WTC11 (cell line): Measurements from ENCODE around the gene JAZF1. TPM values are rescaled to one million over a fixed set of nuclear protein-coding genes. Genes with fewer than 3 reads are reported as not detected.

Source experiments
- ATAC-seq: fragments of 200-7000 bp; cut with Tn5 transposase; 2 replicates; pipeline ENCODE4 v1.10.0; 2021; ENCODE audit warnings: mild to moderate bottlenecking, moderate library complexity
- CTCF ChIA-PET: fragments of 300-600 bp; sonication (Branson Sonifier 250); formaldehyde crosslinking; loops from one replicate; lab custom pipeline; 2021; ENCODE audit warnings: antibody characterized with exemption; lab: Charles Lee
- POLR2A ChIA-PET: fragments of 350-600 bp; sonication (Branson Sonifier 250); formaldehyde crosslinking; loops from one replicate; lab custom pipeline; 2021; ENCODE audit warnings: antibody characterized with exemption; lab: Charles Lee
- DNase-seq: peaks from one replicate; pipeline ENCODE4 v3.0.0; 2021; ENCODE audit warnings: low spot score
- H3K27ac Mint-ChIP-seq: 2 replicates; pipeline ENCODE4 v1.8.0; 2021; ENCODE audit warnings: mixed read lengths
- H3K27me3 Mint-ChIP-seq: 2 replicates; pipeline ENCODE4 v1.8.0; 2021; ENCODE audit warnings: low read depth, mild to moderate bottlenecking, moderate library complexity, mixed read lengths
- H3K36me3 Mint-ChIP-seq: 2 replicates; pipeline ENCODE4 v1.8.0; 2021; ENCODE audit warnings: mixed read lengths
- H3K4me1 Mint-ChIP-seq: 2 replicates; pipeline ENCODE4 v1.8.0; 2022; ENCODE audit warnings: mixed read lengths
- H3K4me3 Mint-ChIP-seq: 2 replicates; pipeline ENCODE4 v1.8.0; 2021; ENCODE audit warnings: mild to moderate bottlenecking, moderate library complexity, mixed read lengths
- H3K9me3 Mint-ChIP-seq: 2 replicates; pipeline ENCODE4 v1.8.0; 2021; ENCODE audit warnings: mixed read lengths
- EMX1 ChIP-seq: fragments of 250-450 bp; sonication (Bioruptor Pico); IDR thresholded peaks from 2 replicates; pipeline ENCODE4 v1.8.0; 2021; ENCODE audit warnings: mild to moderate bottlenecking
- GRHL2 ChIP-seq: fragments of 250-450 bp; sonication (Bioruptor Pico); IDR thresholded peaks from 2 replicates; pipeline ENCODE4 v1.8.0; 2022; ENCODE audit warnings: mild to moderate bottlenecking, moderate library complexity; ENCODE audit not compliant: insufficient replicate concordance, severe bottlenecking
- HMGA2 ChIP-seq: fragments of 250-450 bp; sonication (Bioruptor Pico); IDR thresholded peaks from 2 replicates; pipeline ENCODE4 v1.4.0; 2021; ENCODE audit warnings: mild to moderate bottlenecking, moderate library complexity
- JAZF1 ChIP-seq: fragments of 250-450 bp; sonication (Bioruptor Pico); IDR thresholded peaks from 2 replicates; pipeline ENCODE4 v1.9.0; 2021; ENCODE audit warnings: moderate library complexity, mild to moderate bottlenecking, inconsistent platforms
- MAX ChIP-seq: sonication (generic); formaldehyde crosslinking; IDR thresholded peaks from 2 replicates; pipeline ENCODE4 v1.8.0; 2022; ENCODE audit warnings: mild to moderate bottlenecking, missing genetic modification reagents
- NFYB ChIP-seq: sonication (generic); formaldehyde crosslinking; conservative IDR thresholded peaks from 2 replicates; pipeline ENCODE4 v1.8.0; 2022; ENCODE audit warnings: low read depth, missing genetic modification reagents
- SP1 ChIP-seq: sonication (generic); formaldehyde crosslinking; conservative IDR thresholded peaks from 2 replicates; pipeline ENCODE4 v1.8.1; 2022; ENCODE audit warnings: missing genetic modification reagents
- STAT6 ChIP-seq: sonication (generic); formaldehyde crosslinking; conservative IDR thresholded peaks from 2 replicates; pipeline ENCODE4 v1.8.1; 2023; ENCODE audit warnings: mild to moderate bottlenecking, low read depth, missing genetic modification reagents, moderate library complexity
- TP53 ChIP-seq: sonication (generic); formaldehyde crosslinking; IDR thresholded peaks from 2 replicates; pipeline ENCODE4 v1.8.1; 2023; ENCODE audit warnings: mild to moderate bottlenecking, missing genetic modification reagents
- USF2 ChIP-seq: sonication (generic); formaldehyde crosslinking; IDR thresholded peaks from 2 replicates; pipeline ENCODE4 v1.8.1; 2023; ENCODE audit warnings: mild to moderate bottlenecking, missing genetic modification reagents, moderate library complexity
- ZNF138 ChIP-seq: sonication (generic); formaldehyde crosslinking; conservative IDR thresholded peaks from 2 replicates; pipeline ENCODE4 v1.8.1; 2022; ENCODE audit warnings: mild to moderate bottlenecking, moderate library complexity, missing genetic modification reagents
- ZNF263 ChIP-seq: sonication (generic); formaldehyde crosslinking; IDR thresholded peaks from 2 replicates; pipeline ENCODE4 v1.8.1; 2022; ENCODE audit warnings: low read depth, mild to moderate bottlenecking, moderate library complexity, missing genetic modification reagents
- ZNF512 ChIP-seq: sonication (generic); formaldehyde crosslinking; IDR thresholded peaks from 2 replicates; pipeline ENCODE4 v1.8.1; 2022; ENCODE audit warnings: missing genetic modification reagents, borderline replicate concordance
- ZNF532 ChIP-seq: fragments of 250-450 bp; sonication (Bioruptor Pico); IDR thresholded peaks from 2 replicates; pipeline ENCODE4 v1.9.0; 2021; ENCODE audit warnings: mild to moderate bottlenecking, borderline replicate concordance
- total RNA-seq: library from RNA; stranded (reverse); gene quantifications from 3 replicates; pipeline ENCODE4 v1.2.3, GENCODE V29; 2021
- TF ChIP-seq, protein P1 (sequence below): fragments of 250-450 bp; sonication (Bioruptor Pico); IDR thresholded peaks from 2 replicates; pipeline ENCODE4 v1.9.0; 2021; ENCODE audit warnings: mild to moderate bottlenecking
- TF ChIP-seq, protein P2 (sequence below): sonication (generic); formaldehyde crosslinking; IDR thresholded peaks from 2 replicates; pipeline ENCODE4 v1.8.0; 2022; ENCODE audit warnings: mild to moderate bottlenecking, missing genetic modification reagents
- TF ChIP-seq, protein P3 (sequence below): fragments of 250-450 bp; sonication (Bioruptor Pico); IDR thresholded peaks from 2 replicates; pipeline ENCODE4 v1.9.0; 2021; ENCODE audit warnings: moderate library complexity, mild to moderate bottlenecking, inconsistent platforms, borderline replicate concordance
- TF ChIP-seq, protein P4 (sequence below): sonication (generic); formaldehyde crosslinking; IDR thresholded peaks from 2 replicates; pipeline ENCODE4 v1.8.1; 2022; ENCODE audit warnings: low read depth, mild to moderate bottlenecking, moderate library complexity, missing genetic modification reagents, borderline replicate concordance

Gene JAZF1
- total RNA-seq, 1 experiment from 2014 or later = 19.0 TPM

- TF ChIP-seq ZNF532 (CRISPR knock-in tag) (no peak), ZNF138 (CRISPR knock-in tag) (no peak), JAZF1 (CRISPR knock-in tag) (no peak), GRHL2 (CRISPR knock-in tag) (no peak), TP53 (CRISPR knock-in tag) (no peak), MAX (CRISPR knock-in tag) (no peak), SP1 (no peak), STAT6 (CRISPR knock-in tag) (no peak), HMGA2 (CRISPR knock-in tag) (no peak), ZNF512 (CRISPR knock-in tag) (no peak)
- TF ChIP-seq, protein P1, sequence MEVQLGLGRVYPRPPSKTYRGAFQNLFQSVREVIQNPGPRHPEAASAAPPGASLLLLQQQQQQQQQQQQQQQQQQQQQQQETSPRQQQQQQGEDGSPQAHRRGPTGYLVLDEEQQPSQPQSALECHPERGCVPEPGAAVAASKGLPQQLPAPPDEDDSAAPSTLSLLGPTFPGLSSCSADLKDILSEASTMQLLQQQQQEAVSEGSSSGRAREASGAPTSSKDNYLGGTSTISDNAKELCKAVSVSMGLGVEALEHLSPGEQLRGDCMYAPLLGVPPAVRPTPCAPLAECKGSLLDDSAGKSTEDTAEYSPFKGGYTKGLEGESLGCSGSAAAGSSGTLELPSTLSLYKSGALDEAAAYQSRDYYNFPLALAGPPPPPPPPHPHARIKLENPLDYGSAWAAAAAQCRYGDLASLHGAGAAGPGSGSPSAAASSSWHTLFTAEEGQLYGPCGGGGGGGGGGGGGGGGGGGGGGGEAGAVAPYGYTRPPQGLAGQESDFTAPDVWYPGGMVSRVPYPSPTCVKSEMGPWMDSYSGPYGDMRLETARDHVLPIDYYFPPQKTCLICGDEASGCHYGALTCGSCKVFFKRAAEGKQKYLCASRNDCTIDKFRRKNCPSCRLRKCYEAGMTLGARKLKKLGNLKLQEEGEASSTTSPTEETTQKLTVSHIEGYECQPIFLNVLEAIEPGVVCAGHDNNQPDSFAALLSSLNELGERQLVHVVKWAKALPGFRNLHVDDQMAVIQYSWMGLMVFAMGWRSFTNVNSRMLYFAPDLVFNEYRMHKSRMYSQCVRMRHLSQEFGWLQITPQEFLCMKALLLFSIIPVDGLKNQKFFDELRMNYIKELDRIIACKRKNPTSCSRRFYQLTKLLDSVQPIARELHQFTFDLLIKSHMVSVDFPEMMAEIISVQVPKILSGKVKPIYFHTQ (CRISPR knock-in tag) = no peak
These were observed 162.6 kb downstream of the JAZF1 start (continued) for GRCh38 chr7:28018020-28018419.

DNA sequence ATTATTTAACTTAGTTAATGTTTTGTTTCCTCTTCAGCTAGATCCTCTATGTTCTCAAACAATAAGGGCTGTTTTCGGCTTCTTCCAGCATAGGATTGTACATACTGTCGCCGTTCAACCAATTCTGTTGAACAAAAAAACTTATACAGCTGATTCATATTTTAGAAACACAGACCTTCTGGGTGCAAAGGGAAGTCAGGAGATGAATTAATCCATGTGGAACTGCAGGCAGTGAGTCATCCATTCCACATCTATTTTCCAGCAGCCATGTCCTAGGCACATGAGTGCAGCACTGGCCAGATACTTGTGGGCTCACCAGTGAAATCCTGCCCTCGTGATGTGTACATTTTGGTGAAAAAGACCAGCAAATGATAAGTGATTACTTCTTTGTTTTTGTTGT is 163.2 kb downstream of the JAZF1 start:
- Mint-ChIP-seq H3K9me3 (peaks cover 15% of the 10 kb centered on the region), H3K36me3 (peaks cover 21% of the 10 kb centered on the region), H3K4me3 (no peak overlapping the region), H3K27me3 (no peaks in the 10 kb centered on the region; the same call in 1 of the 2 replicates), H3K4me1 (peaks cover 25% of the 10 kb centered on the region), H3K27ac (no peak overlapping the region)
- ATAC-seq (no peak), DNase-seq (no peak)
- ChIA-PET POLR2A (no interaction called here), CTCF (interaction anchor here (4.3 kb wide), 1 partner anchor 76 kb away, joined by 23 read pairs; no protein-coding TSS in a partner anchor)
- TF ChIP-seq, protein P2, sequence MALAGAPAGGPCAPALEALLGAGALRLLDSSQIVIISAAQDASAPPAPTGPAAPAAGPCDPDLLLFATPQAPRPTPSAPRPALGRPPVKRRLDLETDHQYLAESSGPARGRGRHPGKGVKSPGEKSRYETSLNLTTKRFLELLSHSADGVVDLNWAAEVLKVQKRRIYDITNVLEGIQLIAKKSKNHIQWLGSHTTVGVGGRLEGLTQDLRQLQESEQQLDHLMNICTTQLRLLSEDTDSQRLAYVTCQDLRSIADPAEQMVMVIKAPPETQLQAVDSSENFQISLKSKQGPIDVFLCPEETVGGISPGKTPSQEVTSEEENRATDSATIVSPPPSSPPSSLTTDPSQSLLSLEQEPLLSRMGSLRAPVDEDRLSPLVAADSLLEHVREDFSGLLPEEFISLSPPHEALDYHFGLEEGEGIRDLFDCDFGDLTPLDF (CRISPR knock-in tag) = no peak
- TF ChIP-seq USF2 (no peak), EMX1 (CRISPR knock-in tag) (no peak), ZNF263 (no peak), NFYB (CRISPR knock-in tag) (no peak)
- TF ChIP-seq, protein P3, sequence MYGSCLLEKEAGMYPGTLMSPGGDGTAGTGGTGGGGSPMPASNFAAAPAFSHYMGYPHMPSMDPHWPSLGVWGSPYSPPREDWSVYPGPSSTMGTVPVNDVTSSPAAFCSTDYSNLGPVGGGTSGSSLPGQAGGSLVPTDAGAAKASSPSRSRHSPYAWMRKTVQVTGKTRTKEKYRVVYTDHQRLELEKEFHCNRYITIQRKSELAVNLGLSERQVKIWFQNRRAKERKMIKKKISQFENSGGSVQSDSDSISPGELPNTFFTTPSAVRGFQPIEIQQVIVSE (CRISPR knock-in tag) = no peak
- TF ChIP-seq, protein P4, sequence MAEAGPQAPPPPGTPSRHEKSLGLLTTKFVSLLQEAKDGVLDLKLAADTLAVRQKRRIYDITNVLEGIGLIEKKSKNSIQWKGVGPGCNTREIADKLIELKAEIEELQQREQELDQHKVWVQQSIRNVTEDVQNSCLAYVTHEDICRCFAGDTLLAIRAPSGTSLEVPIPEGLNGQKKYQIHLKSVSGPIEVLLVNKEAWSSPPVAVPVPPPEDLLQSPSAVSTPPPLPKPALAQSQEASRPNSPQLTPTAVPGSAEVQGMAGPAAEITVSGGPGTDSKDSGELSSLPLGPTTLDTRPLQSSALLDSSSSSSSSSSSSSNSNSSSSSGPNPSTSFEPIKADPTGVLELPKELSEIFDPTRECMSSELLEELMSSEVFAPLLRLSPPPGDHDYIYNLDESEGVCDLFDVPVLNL (CRISPR knock-in tag) = no peak
